ENCODE data around the gene DESI1.
"Not testable (repeated sequence)": the region's sequence is repeated elsewhere in the genome, so short reads cannot be mapped to it uniquely, and the experiment has no call there.

The DESI1 gene

GRCh38 chr22:41620589-41621098, at the start of gene DESI1:
Gene DESI1, minus strand, starts transcription at chr22:41621043. Its CDS starts 204 bp downstream, at chr22:41620839.
- no peak for DNase-seq

- no peak for DNase-seq
These were observed 48.4 kb upstream of the DESI1 start for GRCh38 chr22:41668971-41669911.

- DNase-seq: no peak
These were observed 44.1 kb upstream of the DESI1 start for GRCh38 chr22:41664951-41665350.

- no peak for DNase-seq
These were observed 43.6 kb upstream of the DESI1 start for GRCh38 chr22:41664490-41664889.

GRCh38 chr22:41663594-41663993, 42.8 kb upstream of the DESI1 start:
- DNase-seq: not testable (repeated sequence)

GRCh38 chr22:41661713-41662112, 40.9 kb upstream of the DESI1 start:
- no peak for DNase-seq

DNA sequence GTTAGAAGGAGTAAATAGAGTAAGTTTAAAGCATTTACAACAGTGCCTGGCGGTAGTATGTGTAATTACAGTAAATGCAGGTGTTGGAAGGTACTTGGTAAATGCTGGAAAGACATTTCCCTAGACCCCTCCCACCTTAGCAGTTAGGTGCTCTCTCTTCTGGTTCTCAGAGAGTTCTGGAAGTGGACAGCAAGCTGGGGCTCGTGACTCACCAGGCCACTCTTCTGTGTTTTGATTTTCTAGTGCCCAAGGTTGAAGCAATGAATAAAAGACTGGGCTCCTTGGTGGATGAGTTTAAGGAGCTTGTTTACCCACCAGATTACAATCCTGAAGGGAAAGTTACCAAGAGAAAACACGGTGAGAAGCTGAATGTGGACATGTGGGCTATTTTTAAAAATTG, 40.2 kb upstream of the DESI1 start:
- DNase-seq: no peak

DNA sequence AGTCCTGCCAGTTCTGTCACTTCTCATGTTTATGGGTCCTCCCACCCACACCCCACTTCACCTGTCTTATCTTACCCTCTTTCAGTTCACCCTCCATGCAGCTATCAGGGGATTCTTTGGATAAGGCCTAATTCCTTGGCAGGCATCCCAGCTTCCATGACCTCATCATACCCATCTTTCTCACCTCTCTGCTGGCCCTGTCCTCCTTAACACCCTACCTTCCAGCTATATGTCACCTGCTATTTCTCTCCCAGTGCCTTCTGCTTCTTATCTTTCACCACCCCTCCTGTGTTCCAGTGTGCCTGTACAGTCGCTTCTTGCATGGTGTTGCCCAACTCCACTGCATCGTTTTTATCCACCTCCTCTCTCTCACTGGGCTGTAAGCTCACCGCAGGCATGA, 39.6 kb upstream of the DESI1 start:
- no peak for DNase-seq

GRCh38 chr22:41659941-41660340, 39.1 kb upstream of the DESI1 start:
- no peak for DNase-seq

DNA sequence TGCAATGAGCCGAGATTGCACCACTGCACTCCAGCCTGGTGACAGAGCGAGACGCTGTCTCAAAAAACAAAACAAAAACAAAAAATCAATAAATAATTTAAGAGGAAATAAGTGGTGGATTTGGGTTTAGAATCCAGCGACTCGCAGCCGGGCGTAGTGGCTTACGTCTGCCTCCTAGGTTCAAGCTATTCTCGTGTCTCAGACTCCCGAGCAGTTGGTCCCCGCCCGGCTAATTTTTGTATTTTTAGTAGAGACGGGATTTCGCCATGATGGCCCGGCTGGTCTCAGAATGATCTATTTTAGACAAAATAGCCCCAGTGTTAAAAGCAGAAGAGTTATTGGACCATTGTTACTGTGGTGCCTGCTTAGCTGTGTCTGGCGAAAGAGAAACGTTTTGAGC, 38.0 kb upstream of the DESI1 start:
- no peak for DNase-seq

DNA sequence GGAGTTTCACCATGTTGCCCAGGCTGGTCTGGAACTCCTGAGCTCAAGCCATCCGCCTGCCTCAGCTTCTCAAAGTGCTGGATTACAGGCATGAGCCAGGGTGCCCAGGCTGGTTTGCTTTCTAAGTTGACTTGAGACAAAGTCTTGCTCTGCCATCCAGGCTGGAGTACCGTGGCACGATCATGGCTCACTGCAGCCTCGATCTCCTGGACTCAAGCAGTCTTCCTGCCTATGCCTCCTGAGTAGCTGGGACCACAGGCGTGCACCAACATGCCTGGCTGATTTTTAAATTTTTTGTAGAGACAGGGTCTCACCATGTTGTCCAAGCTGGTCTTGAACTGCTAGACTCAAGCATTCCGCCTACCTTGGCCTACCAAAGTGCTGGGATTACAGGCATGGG, 36.9 kb upstream of the DESI1 start:
- DNase-seq: no peak

- DNase-seq: no peak
These were observed 35.7 kb upstream of the DESI1 start for GRCh38 chr22:41656556-41656955.

DNA sequence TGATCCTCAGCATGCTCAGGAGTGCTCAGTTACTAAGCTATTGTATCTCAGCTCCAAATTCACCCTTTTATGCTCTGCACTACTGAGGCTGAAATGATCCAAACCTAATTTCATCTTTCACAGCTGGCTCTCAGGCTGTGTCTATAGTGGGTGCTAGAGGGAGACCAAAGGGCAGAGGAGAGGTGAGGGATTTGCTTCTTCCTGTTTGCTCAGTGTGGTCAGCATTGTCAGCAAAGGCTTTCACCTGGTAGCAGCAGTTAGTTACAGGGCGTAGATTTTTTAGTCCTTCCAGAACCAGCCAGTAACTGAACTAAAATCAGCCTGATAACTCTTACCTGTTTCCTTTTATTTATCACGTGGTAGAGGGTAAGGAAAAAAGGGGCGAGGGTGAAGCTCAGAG, 33.5 kb upstream of the DESI1 start:
- DNase-seq: no peak

- DNase-seq: no peak
These were observed 30.0 kb upstream of the DESI1 start for GRCh38 chr22:41650821-41651220.

DNA sequence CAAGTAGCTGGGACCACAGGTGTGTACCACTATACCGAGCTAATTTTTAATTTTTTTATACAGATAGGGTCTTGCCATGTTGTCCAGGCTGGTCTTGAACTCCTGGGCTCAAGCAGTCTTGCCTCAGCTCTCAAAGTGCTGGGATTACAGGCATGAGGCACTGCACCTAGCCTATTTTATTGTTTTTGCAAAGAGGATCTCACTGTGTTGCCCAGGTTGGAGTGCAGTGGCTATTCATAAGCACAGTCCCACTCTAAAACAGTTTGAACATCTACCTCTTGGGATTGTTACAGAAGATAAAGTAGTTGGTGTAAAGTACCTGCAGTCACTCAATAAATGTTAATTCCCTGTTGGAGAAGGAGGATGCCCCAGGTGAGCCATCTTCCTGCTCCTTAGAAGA, 29.4 kb upstream of the DESI1 start:
- DNase-seq: no peak

GRCh38 chr22:41648432-41648831, 27.6 kb upstream of the DESI1 start:
- no peak for DNase-seq

GRCh38 chr22:41647771-41648170, 26.9 kb upstream of the DESI1 start:
- no peak for DNase-seq

GRCh38 chr22:41642331-41643110, 21.7 kb upstream of the DESI1 start:
- DNase-seq: no peak

DNA sequence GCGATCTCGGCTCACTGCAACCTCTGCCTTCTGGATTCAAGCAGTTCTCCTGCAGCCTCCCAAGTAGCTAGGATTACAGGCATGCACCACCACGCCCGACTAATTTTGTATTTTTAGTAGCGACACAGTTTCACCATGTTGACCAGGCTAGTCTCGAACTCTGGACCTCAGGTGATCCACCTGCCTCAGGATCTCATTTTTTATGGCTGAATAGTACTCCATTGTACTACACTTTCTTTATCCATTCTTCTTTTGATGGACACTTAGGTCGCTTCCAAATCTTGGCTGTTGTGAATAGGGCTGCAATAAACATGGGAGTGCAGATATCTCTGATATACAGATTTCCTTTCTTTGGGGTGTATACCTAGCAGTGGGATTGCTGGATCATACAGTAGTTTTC, 21.0 kb upstream of the DESI1 start:
- DNase-seq: no peak

DNA sequence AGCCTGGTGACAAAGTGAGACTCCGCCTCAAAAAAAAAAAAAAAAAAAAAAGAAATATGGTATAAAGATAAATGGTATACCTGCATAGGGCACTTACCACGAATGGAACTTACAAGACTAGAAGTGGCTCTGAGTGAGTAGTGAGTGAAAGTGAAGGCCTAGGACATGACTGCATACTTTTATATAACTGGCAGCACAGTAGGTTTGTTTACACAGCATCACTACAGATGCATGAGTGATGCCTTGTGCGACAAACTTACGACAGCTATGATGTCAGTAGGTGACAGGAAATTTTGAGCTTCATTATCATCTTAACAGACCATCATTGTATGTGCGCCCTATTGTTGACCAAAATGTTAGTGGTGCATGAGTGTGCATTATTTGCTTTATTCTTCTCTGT, 17.9 kb upstream of the DESI1 start:
- no peak for DNase-seq

DNA sequence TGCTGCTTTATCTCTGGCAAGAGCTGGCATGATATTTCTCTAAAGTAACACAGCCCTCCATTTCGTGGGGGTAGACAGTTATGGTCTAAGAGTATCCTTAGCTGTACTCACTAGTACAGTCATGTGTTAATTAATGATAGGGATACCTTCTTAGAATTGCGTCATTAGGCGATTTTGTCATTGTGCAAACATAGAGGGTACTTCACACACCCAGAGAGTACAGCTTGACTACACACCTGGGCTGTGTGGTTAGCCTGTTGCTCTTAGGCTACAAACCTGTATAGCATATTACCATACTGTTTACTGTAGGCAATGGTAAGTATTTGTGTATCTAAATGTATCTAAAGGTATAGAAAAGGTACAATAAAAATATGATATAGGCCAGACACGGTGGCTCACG, 17.3 kb upstream of the DESI1 start:
- no peak for DNase-seq

GRCh38 chr22:41637623-41638022, 16.8 kb upstream of the DESI1 start:
- not testable (repeated sequence) for DNase-seq

- DNase-seq: no peak
These were observed 15.6 kb upstream of the DESI1 start for GRCh38 chr22:41636467-41636866.

DNA sequence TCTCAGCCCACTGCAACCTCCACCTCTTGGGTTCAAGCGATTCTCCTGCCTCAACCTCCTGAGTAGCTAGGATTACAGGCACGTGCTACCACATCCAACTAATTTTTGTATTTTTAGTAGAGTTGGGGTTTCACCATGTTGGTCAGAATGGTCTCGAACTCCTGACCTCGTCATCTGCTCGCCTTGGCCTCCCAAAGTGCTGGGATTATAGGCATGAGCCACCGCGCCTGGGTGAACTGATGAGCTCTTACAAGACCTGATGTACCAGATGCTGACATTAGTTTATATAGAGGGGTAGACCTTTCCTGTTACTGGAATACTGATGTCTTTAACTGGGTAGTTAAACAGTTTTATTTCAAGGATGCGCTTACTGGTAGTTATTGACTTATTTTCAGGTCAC, 13.8 kb upstream of the DESI1 start:
- not testable (repeated sequence) for DNase-seq

Measured in NCI-H1048 (cell line).